Caco-2 (cell line): ENCODE results near the gene RNF223. TPM values are rescaled to one million over a fixed set of nuclear protein-coding genes. Genes with fewer than 3 reads are reported as not detected.

ENCODE experiments used
- BruUV-seq: library from RNA; stranded (reverse); fragments of 400-500 nt; replicated peaks from 2 replicates; lab custom pipeline; 2021; lab: Mats Ljungman, UMichigan
- CTCF ChIA-PET: fragments of 300-600 bp; sonication (Branson Sonifier 250); formaldehyde crosslinking; loops from one replicate; lab custom pipeline; 2022; ENCODE audit warnings: antibody characterized with exemption; lab: Charles Lee
- POLR2A ChIA-PET: fragments of 300-600 bp; sonication (Branson Sonifier 250); formaldehyde crosslinking; loops from one replicate; lab custom pipeline; 2022; ENCODE audit warnings: antibody characterized with exemption; lab: Charles Lee
- DNase-seq, 2 experiments: peaks; one replicate each; pipeline versions ENCODE4 v3.0.0 to v3.0.0-alpha.2; 2020 to 2022
- H3K27me3 ChIP-seq: replicated peaks from 2 replicates; pipeline ENCODE4 v1.6.0; 2011; ENCODE audit warnings: low read length; ENCODE audit not compliant: control insufficient read depth, insufficient read depth
- H3K36me3 ChIP-seq: 2 replicates; pipeline ENCODE4 v1.5.1; 2011; ENCODE audit warnings: low read length; ENCODE audit not compliant: control insufficient read depth, insufficient read depth
- H3K4me1 ChIP-seq: fragments of 250-450 bp; sonication (Bioruptor Pico); 2 replicates; pipeline ENCODE4 v1.5.1; 2020; ENCODE audit warnings: mild to moderate bottlenecking
- H3K4me3 ChIP-seq: 2 replicates; pipeline ENCODE4 v1.5.1; 2011; ENCODE audit warnings: low read depth, mild to moderate bottlenecking, control low read depth, low read length
- H3K9me3 ChIP-seq: fragments of 250-450 bp; sonication (Bioruptor Pico); 2 replicates; pipeline ENCODE4 v1.5.1; 2020; ENCODE audit warnings: mild to moderate bottlenecking, moderate library complexity
- H3K27ac Mint-ChIP-seq: one replicate; pipeline ENCODE4 v1.8.0; 2022; ENCODE audit warnings: mixed read lengths; ENCODE audit not compliant: unreplicated experiment
- H3K27me3 Mint-ChIP-seq: one replicate; pipeline ENCODE4 v1.8.0; 2022; ENCODE audit warnings: mixed read lengths; ENCODE audit not compliant: insufficient read depth, unreplicated experiment
- H3K36me3 Mint-ChIP-seq: one replicate; pipeline ENCODE4 v1.8.0; 2022; ENCODE audit warnings: mild to moderate bottlenecking, mixed read lengths; ENCODE audit not compliant: insufficient read depth, unreplicated experiment
- H3K4me1 Mint-ChIP-seq: one replicate; pipeline ENCODE4 v1.8.0; 2022; ENCODE audit warnings: low read depth, mixed read lengths; ENCODE audit not compliant: unreplicated experiment
- H3K4me3 Mint-ChIP-seq: one replicate; pipeline ENCODE4 v1.8.0; 2022; ENCODE audit warnings: mild to moderate bottlenecking, moderate library complexity, mixed read lengths; ENCODE audit not compliant: unreplicated experiment
- H3K9me3 Mint-ChIP-seq: one replicate; pipeline ENCODE4 v1.8.0; 2022; ENCODE audit warnings: mixed read lengths; ENCODE audit not compliant: unreplicated experiment
- CTCF ChIP-seq, 2 experiments: fragments of 200-600 bp in 1 of 2; IDR thresholded peaks; 1 replicate in 1 of 2; 2 replicates in 1 of 2; pipeline versions ENCODE4 v1.5.1 to v1.8.0; 2011 to 2022; ENCODE audit warnings: antibody characterized with exemption in 1 of 2, control low read depth in 1 of 2, inconsistent platforms in 1 of 2, low read depth in 1 of 2, low read length in 1 of 2, mild to moderate bottlenecking in 1 of 2, moderate library complexity in 1 of 2; ENCODE audit not compliant: insufficient read depth in 1 of 2, severe bottlenecking in 1 of 2, unreplicated experiment in 1 of 2
- intact Hi-C: fragments of 100-400 bp; cut with micrococcal nuclease; formaldehyde crosslinking; loops from one replicate; pipeline ENCODE4 v1.10.0; 2022; ENCODE audit not compliant: unreplicated experiment
- total RNA-seq: library from RNA; stranded (reverse); gene quantifications from 2 replicates; pipeline ENCODE4 v1.2.3, GENCODE V29; 2022

RNF223 gene
- total RNA-seq, 1 experiment from 2014 or later, result 0.57 TPM

DNA sequence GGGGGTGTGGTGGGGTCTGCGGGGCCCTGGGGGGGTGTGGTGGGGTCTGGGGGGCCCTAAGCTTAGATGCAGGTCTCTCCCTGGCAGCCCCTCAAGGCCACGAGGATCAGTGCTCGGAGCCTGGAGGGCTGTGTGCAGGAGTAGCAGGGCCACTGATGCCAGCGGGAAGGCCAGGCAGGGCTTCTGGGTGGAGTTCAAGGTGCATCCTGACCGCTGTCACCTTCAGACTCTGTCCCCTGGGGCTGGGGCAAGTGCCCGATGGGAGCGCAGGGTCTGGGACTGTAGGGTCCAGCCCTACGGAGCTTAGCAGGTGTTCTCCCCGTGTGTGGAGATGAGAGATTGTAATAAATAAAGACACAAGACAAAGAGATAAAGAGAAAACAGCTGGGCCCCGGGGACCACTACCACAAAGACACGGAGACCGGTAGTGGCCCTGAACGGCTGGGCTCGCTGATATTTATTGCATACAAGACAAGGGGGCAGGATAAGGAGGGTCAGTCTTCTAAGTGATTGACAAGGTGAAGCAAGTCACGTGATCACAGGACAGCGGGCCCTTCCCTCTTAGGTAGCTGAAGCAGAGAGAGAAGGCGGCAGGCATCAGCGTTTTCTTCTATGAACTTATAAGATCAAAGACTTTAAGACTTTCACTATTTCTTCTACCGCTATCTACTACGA, 8.7 kb downstream of the RNF223 start:
- ChIA-PET POLR2A (no interaction called here), CTCF (no interaction called here)
- no peaks in the 10 kb centered on the region for H3K9me3 Mint-ChIP-seq
- no peak for DNase-seq
- intact Hi-C loops, result no loop called here
- TF ChIP-seq CTCF (IDR thresholded peaks at IDR 0.05; ENCODE audit: insufficient read depth in 1 of 2, low read depth in 1 of 2, low read length in 1 of 2, severe bottlenecking in 1 of 2, unreplicated experiment in 1 of 2), result no peak
- no peaks in the 10 kb centered on the region for H3K4me1 Mint-ChIP-seq
- H3K4me3 Mint-ChIP-seq, result no peak overlapping the region
- peaks cover 23% of the 10 kb centered on the region for H3K4me1 ChIP-seq
- no peak overlapping the region for H3K4me3 ChIP-seq
- H3K27me3 ChIP-seq, result no peaks in the 10 kb centered on the region
- H3K27me3 Mint-ChIP-seq, result no peaks in the 10 kb centered on the region
- H3K36me3 ChIP-seq, result no peaks in the 10 kb centered on the region
- BruUV-seq, result no TSS peak
- H3K27ac Mint-ChIP-seq, result no peak overlapping the region
- H3K9me3 ChIP-seq, result no peaks in the 10 kb centered on the region
- peaks cover 11% of the 10 kb centered on the region for H3K36me3 Mint-ChIP-seq

DNA sequence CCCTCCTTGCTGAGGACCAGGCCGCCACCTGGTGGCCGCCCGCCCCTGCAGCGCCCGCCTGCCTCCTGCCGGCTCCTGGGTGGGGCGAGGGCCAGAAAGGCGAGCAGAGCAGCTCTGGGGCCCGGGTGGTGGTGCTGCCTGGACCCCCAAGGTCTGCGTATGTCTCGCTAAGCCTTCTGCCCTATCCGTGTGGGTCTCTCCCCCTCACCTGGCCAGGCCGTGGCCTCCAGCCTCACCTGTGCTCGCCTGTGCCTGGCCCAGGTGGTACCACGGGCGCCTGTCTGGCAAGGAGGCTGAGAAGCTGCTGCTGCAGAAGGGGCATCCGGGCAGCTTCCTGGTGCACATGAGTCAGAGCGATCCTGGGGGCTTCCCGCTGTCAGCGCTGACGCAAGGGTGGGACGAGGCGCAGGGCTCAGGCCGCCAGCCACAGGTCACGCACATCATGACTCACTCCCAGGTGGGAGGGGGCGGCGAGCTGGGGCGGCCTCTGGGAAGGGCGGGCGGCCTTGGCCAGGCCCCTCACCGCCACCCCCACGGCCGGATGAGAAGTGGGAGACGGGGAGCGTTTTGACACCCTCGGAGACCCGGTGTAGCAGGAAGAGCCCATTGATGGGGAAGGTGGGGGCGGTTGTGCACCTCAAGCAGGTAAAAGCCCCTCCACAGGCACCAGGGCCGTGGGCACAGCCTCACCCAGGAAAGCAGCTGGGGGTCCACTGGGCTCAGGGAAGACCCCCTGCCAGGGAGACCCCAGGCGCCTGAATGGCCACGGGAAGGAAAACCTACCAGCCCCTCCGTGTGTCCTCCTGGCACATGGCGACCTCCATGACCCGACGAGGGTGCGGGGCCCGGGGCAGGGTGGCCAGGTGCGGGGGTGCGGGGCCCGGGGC, 9.9 kb downstream of the RNF223 start:
- H3K4me3 Mint-ChIP-seq, result peak overlapping the region; percentile 50
- BruUV-seq, result no TSS peak
- Histone ChIP-seq H3K4me1 (peaks cover 18% of the 10 kb centered on the region), H3K4me3 (peak overlapping the region; percentile 24), H3K36me3 (no peaks in the 10 kb centered on the region), H3K9me3 (no peaks in the 10 kb centered on the region), H3K27me3 (no peaks in the 10 kb centered on the region)
- no peak overlapping the region for H3K27ac Mint-ChIP-seq
- H3K36me3 Mint-ChIP-seq, result peaks cover 14% of the 10 kb centered on the region
- TF ChIP-seq CTCF (IDR thresholded peaks at IDR 0.05; ENCODE audit: insufficient read depth in 1 of 2, low read depth in 1 of 2, low read length in 1 of 2, severe bottlenecking in 1 of 2, unreplicated experiment in 1 of 2), result peak; percentile 86 to 93
- no peaks in the 10 kb centered on the region for H3K27me3 Mint-ChIP-seq
- H3K9me3 Mint-ChIP-seq, result no peaks in the 10 kb centered on the region
- ChIA-PET CTCF (interaction anchor here (0.8 to 2.3 kb wide), 6 partner anchors 16 to 81 kb away, joined by 3 to 9 read pairs (median 4); partner anchors contain the start of gene ISG15), POLR2A (no interaction called here)
- intact Hi-C loops, result loop anchor here (5.0 kb wide), 1 partner anchor 82 kb away; the partner anchor contains the start of gene PERM1
- peak; percentile 59 to 80 for DNase-seq
- H3K4me1 Mint-ChIP-seq, result no peaks in the 10 kb centered on the region

DNA sequence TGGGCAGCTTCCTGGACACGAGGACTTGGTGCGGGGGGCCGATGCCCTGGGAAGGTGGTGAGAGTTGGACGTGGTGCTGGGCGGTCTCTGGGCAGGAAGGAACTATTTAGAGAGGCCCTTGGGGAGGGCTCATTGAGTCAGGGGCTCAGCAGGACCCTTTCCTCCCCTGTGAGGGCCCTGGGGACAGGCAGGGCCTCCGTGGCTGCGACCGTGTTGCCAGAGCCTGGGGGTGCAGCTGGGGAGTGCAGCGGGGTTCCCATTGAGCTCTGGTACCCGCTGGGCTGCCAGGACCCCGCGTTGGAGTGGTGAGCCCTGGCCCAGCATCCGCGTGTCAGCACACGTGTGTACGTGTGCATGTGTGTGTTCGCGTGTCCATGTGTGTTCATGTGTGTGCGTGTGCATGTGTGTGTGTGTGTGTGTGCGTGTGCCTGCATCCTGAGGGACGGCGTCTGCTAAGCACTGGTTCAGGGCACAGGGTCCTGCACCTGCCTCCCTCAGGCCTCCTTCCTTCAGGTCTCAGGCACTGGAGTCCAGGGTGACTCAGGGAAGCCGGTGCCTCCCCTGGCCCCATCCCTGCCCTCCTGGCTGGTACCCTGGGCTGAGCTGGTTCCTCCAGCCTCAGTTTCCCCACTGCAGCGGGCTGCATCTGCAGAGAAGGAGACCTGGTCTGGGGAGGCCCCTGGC, 10.7 kb downstream of the RNF223 start:
- Mint-ChIP-seq H3K36me3 (peaks cover 12% of the 10 kb centered on the region), H3K27ac (no peak overlapping the region), H3K27me3 (no peaks in the 10 kb centered on the region), H3K9me3 (no peaks in the 10 kb centered on the region), H3K4me3 (peak overlapping the region; percentile 50), H3K4me1 (peaks cover 2% of the 10 kb centered on the region)
- CTCF ChIA-PET, result interaction anchor here (0.8 to 2.3 kb wide), 5 partner anchors 17 to 81 kb away, joined by 3 to 9 read pairs (median 5); partner anchors contain the start of gene ISG15
- no peak for TF ChIP-seq CTCF (IDR thresholded peaks at IDR 0.05; ENCODE audit: insufficient read depth in 1 of 2, low read depth in 1 of 2, low read length in 1 of 2, severe bottlenecking in 1 of 2, unreplicated experiment in 1 of 2)
- H3K4me1 ChIP-seq, result peaks cover 24% of the 10 kb centered on the region
- H3K27me3 ChIP-seq, result no peaks in the 10 kb centered on the region
- BruUV-seq, result no TSS peak
- DNase-seq, result no peak
- no peaks in the 10 kb centered on the region for H3K9me3 ChIP-seq
- intact Hi-C loops, result loop anchor here (5.0 kb wide), 1 partner anchor 81 kb away; the partner anchor contains the start of gene PERM1
- POLR2A ChIA-PET, result no interaction called here
- no peak overlapping the region for H3K4me3 ChIP-seq
- H3K36me3 ChIP-seq, result no peaks in the 10 kb centered on the region
